CD4-positive, alpha-beta T cell (primary cell): ENCODE measurements around the gene CACNA2D1. TPM values are rescaled to one million over a fixed set of nuclear protein-coding genes. Genes with fewer than 3 reads are reported as not detected.

Experiments used
- ATAC-seq: fragments of 200-7000 bp; cut with Tn5 transposase; one replicate; pipeline ENCODE4 v1.10.0; 2022; ENCODE audit warnings: mild to moderate bottlenecking; ENCODE audit not compliant: poor library complexity
- CTCF ChIA-PET: fragments of 350-600 bp; sonication (Branson Sonifier 250); formaldehyde crosslinking; loops from one replicate; lab custom pipeline; 2021; ENCODE audit warnings: antibody characterized with exemption, inconsistent platforms; lab: Charles Lee
- POLR2A ChIA-PET: fragments of 350-600 bp; sonication (Branson Sonifier 250); formaldehyde crosslinking; loops from one replicate; lab custom pipeline; 2021; ENCODE audit warnings: antibody characterized with exemption, inconsistent platforms; lab: Charles Lee
- DNase-seq, 14 experiments: peaks; one replicate each; pipeline ENCODE4 v3.0.0-alpha.2; 2013 to 2020; ENCODE audit warnings: mixed read lengths in 2 of 14
- H3K27ac ChIP-seq, 2 donors: one replicate each; pipeline versions ENCODE4 v1.5.1 to v1.7.0; 2013; ENCODE audit warnings: low read length in 2 of 2, low read depth in 1 of 2, mild to moderate bottlenecking in 1 of 2
- H3K27me3 ChIP-seq, 2 experiments: 1 replicate in 1 of 2; 2 replicates in 1 of 2; pipeline versions ENCODE4 v1.6.1 to v1.7.0; 2013; ENCODE audit warnings: low read length in 2 of 2, control low read depth in 1 of 2, mild to moderate bottlenecking in 1 of 2, moderate library complexity in 1 of 2; ENCODE audit not compliant: insufficient read depth in 2 of 2, control insufficient read depth in 1 of 2
- H3K36me3 ChIP-seq: one replicate; pipeline ENCODE4 v1.6.1; 2013; ENCODE audit warnings: low read length, control low read depth; ENCODE audit not compliant: insufficient read depth
- H3K4me1 ChIP-seq: one replicate; pipeline ENCODE4 v1.6.1; 2013; ENCODE audit warnings: low read length, control low read depth; ENCODE audit not compliant: insufficient read depth
- H3K4me3 ChIP-seq: one replicate; pipeline ENCODE4 v1.5.1; 2013; ENCODE audit warnings: mild to moderate bottlenecking, low read length, moderate library complexity
- H3K9me3 ChIP-seq, 2 experiments: 1 replicate in 1 of 2; 2 replicates in 1 of 2; pipeline versions ENCODE4 v1.6.1 to v1.7.0; 2013; ENCODE audit warnings: low read length in 2 of 2, mild to moderate bottlenecking in 2 of 2, control low read depth in 1 of 2, moderate library complexity in 1 of 2; ENCODE audit not compliant: control insufficient read depth in 1 of 2, insufficient read depth in 1 of 2
- H3K27ac Mint-ChIP-seq: one replicate; pipeline ENCODE4 v1.8.0; 2020; ENCODE audit warnings: mixed read lengths
- H3K27me3 Mint-ChIP-seq: one replicate; pipeline ENCODE4 v1.8.0; 2021; ENCODE audit warnings: mixed read lengths
- H3K36me3 Mint-ChIP-seq: one replicate; pipeline ENCODE4 v1.8.0; 2021; ENCODE audit warnings: low read depth, mixed read lengths
- H3K4me1 Mint-ChIP-seq: one replicate; pipeline ENCODE4 v1.8.0; 2021; ENCODE audit warnings: low read depth, mixed read lengths
- H3K4me3 Mint-ChIP-seq: one replicate; pipeline ENCODE4 v1.8.0; 2020; ENCODE audit warnings: mild to moderate bottlenecking, mixed read lengths
- H3K9me3 Mint-ChIP-seq: one replicate; pipeline ENCODE4 v1.8.0; 2020; ENCODE audit warnings: mixed read lengths
- CTCF ChIP-seq: fragments of 200-600 bp; IDR thresholded peaks from one replicate; pipeline ENCODE4 v1.8.0; 2022; ENCODE audit warnings: antibody characterized with exemption, mild to moderate bottlenecking
- intact Hi-C, 2 experiments: fragments of 100-400 bp; cut with DNase I in 1 of 2; cut with micrococcal nuclease in 1 of 2; formaldehyde crosslinking; loops; one replicate each; pipeline versions ENCODE4 v1.15.1 to v1.9.0; 2023 to 2025; cut with DNase I, micrococcal nuclease
- total RNA-seq, 174 experiments: library from RNA in 2 of 174; stranded (reverse) in 2 of 174; gene quantifications; one replicate each; pipeline ENCODE4 v1.2.3 and lab custom pipeline; 2021 to 2026

The CACNA2D1 gene
- total RNA-seq, 2 experiments from 2014 or later: not detected

GRCh38 chr7:82067628-82068264, 375.8 kb downstream of the CACNA2D1 start:
- Mint-ChIP-seq H3K27me3 (no peaks in the 10 kb centered on the region), H3K9me3 (no peaks in the 10 kb centered on the region), H3K4me1 (no peaks in the 10 kb centered on the region), H3K4me3 (no peak overlapping the region), H3K27ac (no peak overlapping the region), H3K36me3 (no peaks in the 10 kb centered on the region)
- H3K4me3 ChIP-seq: no peak overlapping the region
- ATAC-seq (no peak), DNase-seq (no peak)
- no peaks in the 10 kb centered on the region for H3K27me3 ChIP-seq
- intact Hi-C loops: no loop called here
- no peaks in the 10 kb centered on the region for H3K9me3 ChIP-seq
- no peaks in the 10 kb centered on the region for H3K36me3 ChIP-seq
- POLR2A ChIA-PET: no interaction called here
- no peak for TF ChIP-seq CTCF
- CTCF ChIA-PET: no interaction called here
- no peak overlapping the region for H3K27ac ChIP-seq
- no peaks in the 10 kb centered on the region for H3K4me1 ChIP-seq

- Histone ChIP-seq H3K9me3 (no peaks in the 10 kb centered on the region), H3K27me3 (no peaks in the 10 kb centered on the region), H3K36me3 (no peaks in the 10 kb centered on the region), H3K4me1 (no peaks in the 10 kb centered on the region), H3K27ac (no peak overlapping the region), H3K4me3 (no peak overlapping the region)
- Mint-ChIP-seq H3K36me3 (no peaks in the 10 kb centered on the region), H3K4me1 (no peaks in the 10 kb centered on the region), H3K27ac (no peak overlapping the region), H3K27me3 (no peaks in the 10 kb centered on the region), H3K9me3 (peaks cover 4% of the 10 kb centered on the region), H3K4me3 (no peak overlapping the region)
- intact Hi-C loops: no loop called here
- TF ChIP-seq CTCF: no peak
- no peak for DNase-seq
- no peak for ATAC-seq
- POLR2A ChIA-PET: no interaction called here
- CTCF ChIA-PET: no interaction called here
These were observed 386.1 kb downstream of the CACNA2D1 start for GRCh38 chr7:82057476-82057875.

GRCh38 chr7:82056282-82056681, 387.3 kb downstream of the CACNA2D1 start:
- DNase-seq (no peak), ATAC-seq (no peak)
- intact Hi-C loops: no loop called here
- Histone ChIP-seq H3K36me3 (no peaks in the 10 kb centered on the region), H3K4me1 (no peaks in the 10 kb centered on the region), H3K4me3 (no peak overlapping the region), H3K27me3 (no peaks in the 10 kb centered on the region), H3K27ac (no peak overlapping the region), H3K9me3 (no peaks in the 10 kb centered on the region)
- Mint-ChIP-seq H3K9me3 (peaks cover 4% of the 10 kb centered on the region), H3K27ac (no peak overlapping the region), H3K36me3 (no peaks in the 10 kb centered on the region), H3K4me3 (no peak overlapping the region), H3K4me1 (no peaks in the 10 kb centered on the region), H3K27me3 (no peaks in the 10 kb centered on the region)
- ChIA-PET CTCF (no interaction called here), POLR2A (no interaction called here)
- TF ChIP-seq CTCF: no peak
